Activated CD4-positive, alpha-beta T cell treated with anti-CD3 and anti-CD28 coated beads, Interleukin-2, Interleukin-4, amounts not matched to agents 100 ng/mL and 50 ng/mL, durations not matched to agents 16 hours and 8 hours (primary cell): ENCODE data around the gene XPR1.

Experiments
- DNase-seq: peaks from one replicate; pipeline ENCODE4 v3.0.0-alpha.2; 2020; ENCODE audit warnings: low spot score

Gene XPR1

DNA sequence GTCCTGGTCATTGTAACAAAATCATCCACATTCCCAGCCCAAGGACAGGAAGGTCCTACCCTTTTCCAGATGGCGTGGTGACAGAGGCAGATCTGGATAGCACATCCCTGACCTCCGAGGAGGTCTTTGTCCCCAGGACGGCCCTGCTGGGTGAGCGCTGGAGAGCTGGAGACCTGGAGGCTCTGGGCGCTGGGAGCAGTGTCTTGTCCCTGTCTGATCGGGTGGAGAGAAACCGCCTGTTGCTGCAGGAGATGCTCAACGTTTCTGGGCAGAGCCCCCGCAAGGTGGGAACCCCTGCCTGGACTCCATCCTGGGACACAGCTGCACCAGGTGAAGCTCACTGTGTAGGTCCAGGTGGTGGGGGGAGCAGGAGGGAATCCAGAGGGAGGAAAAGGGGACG is 284.9 kb downstream of the XPR1 start:
- no peak for DNase-seq

DNA sequence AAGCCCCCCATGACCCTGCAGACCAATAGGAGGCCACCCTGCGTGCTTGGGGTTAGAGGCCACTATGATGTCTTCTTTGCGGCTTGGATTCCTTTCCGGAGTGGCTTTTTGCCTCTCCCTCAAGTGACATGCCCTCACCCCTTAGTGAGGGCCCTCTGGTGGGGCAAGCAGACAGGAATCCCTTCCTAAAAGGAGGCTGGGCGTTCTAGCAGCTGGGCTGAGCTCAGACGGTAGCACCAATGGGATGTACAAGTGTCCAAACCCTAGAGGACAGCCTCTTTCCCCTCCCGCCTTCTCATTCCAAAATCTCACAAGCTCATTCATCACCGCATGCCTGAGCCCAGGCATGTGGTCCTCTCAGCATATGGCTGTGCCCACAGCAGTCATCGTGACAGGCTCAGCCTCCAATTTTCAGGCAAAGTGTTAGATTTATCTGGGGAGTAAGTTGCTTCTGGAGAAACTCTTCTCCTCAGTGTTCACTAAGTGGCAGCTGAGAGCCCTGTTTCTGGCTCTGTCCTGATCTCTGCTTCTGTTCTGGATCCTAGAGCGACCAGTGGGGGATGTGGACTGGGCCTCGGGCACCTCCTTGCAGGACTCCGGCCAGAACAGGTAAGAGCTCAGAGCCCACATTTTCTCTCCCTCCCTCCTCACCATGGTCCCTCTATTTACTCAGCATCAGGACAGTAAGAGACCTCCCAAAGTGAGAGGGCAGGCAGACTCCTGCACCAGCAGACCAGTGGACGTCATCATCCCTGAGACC is 285.7 kb downstream of the XPR1 start:
- DNase-seq = no peak

DNA sequence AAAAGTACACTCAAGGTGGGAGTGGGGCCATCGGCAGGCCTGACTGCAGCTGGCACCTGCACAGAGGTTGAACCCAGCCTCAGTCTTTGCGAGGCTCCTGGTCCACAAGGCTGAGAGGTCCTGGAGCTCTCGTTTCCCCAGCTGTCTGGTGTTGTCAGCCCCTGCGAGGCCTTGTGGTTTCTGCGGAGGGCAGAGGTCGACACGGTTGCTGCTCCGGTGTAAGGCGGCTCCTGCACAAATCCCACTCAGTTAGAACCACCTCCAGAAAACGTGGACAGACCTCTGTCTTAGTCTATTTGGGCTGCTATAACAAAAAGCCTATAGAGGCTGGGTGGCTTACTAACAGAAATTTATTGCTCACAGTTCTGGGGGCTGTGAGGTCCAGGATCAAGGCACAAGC is 286.7 kb downstream of the XPR1 start:
- DNase-seq = no peak

DNA sequence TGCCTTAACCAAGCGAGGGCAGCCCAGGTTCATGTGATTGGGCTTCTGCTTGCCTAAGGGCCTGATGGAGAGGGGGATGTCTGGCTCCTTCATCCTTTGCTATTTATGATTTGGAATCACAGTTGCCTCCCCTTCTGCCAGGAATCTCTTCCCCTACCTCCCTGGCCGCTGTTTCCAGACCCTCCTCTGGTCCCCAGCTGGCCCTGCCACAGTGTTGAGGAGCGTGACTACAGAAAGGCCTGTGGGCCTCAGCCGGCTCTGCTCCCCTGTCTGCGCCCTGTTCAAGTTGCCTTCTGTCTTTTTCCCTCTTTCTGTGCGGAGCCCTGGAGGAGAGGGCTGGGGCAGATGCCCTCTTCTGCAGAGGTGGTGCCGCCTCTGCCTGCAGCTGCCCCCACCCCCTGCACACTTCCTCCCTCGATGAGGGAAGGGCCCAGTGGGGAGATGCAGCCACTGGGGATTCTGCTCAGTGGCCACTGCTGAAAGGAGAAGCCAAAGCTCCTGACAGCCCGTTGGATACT is 287.4 kb downstream of the XPR1 start:
- no peak for DNase-seq

DNA sequence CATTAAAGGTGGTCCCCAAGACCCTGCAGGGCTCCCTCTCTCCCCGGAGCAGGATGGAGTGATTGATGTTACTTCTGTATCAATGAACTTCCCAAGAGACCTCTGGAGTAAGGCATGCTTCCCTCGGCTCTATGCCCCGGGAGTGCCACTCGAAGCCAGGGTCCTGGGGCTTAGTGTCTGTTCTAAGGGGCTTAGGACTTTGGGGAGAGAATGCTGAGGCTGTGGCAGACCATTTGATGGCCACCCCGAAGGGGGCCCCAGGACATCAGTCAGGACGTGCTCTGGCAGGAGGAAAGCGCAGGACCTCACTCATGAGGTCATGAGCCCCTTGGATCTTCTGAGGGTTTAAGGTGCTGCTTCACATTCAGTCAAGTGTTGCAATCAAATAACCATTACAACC is 288.4 kb downstream of the XPR1 start:
- DNase-seq = no peak

DNA sequence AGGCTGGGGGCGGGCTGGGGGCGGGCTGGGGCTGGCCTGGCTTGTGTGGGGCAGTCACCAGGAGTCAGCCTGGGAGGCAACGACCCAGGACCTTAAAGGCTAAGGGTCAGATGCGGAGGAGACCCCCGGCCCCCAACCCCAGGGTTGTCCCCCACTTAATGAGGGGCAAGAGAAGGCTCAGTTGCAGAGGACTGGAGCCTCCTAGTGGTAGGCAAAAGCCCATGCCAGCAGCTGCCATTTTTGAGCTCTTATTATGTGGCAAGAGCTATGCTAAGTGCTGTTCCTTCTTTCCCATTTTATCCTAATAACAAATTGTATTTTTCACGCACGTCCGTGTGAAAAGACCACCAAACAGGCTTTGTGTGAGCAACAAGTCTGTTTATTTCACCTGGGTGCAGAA is 288.9 kb downstream of the XPR1 start:
- no peak for DNase-seq

DNA sequence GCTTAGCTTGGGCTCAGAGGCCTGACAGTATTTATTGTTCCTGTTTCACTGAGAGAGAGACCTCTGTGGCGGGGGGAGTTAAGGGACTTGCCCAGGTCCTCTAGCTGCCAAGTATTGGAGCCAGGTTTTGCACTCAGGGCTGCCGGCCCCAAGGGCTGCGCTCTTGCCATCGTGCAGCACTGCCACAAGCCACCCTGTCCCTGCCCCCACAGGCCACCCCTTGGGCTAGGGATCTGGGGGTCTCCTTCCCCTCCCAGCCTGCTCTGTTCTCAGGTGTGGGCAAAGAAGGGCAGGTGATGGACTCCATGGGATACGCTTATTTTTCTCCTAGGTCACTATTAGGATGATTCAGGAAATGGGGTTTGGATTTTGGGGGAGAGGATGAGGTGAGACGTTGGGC is 289.6 kb downstream of the XPR1 start:
- no peak for DNase-seq

DNA sequence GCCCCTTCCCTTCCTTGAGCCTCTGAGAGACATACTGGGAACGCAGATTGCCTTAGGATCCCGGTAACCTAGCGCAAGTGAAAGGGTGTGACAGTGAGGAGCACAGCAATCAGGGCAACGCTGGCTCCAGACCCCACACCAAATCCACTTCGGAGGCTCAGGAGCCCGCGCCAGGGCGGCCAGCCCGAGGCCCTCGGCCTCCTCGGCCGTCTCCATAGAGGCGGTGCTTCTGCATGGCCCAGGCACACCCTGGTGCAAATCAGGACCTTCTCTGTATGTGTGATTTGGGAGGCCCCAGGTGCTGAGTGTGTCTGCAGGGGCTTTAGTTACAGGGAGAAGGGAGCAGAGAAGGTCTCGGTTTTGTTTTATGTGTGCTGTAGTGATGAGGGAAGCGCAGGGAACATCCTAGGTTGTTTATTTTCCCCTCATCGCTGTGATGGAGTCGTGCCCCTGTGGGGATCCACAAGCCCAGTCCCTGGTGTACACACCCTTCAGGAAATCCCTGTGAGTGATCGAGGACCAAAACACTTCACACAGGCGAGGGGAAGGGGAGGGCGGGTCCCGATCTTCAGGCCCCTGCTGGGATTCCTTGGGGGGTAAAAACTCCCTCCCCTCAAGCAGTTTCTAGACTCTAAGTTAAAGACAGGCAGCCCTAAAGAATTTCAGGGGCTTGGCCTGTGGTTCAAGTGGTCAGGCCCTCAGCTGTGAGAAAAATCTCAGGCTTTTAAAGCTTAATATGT is 290.2 kb downstream of the XPR1 start:
- DNase-seq = no peak

DNA sequence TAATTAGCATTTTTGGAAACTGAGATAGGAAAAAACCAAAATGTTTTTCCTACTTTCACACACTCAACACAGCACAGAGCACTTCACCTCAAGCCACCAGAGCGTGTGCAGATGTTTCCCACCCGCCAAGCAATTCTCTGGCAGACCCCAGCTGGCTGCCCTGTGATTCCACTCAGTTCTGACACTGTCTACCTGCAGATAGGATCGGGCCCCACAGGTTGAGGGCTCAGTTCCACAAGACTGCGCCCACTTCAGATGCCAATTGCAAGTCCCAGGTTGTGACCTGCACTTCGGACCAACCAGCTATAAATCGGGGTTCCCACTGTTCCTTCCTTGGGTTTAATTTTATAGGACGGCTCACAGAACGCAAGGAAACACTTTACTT is 290.8 kb downstream of the XPR1 start:
- DNase-seq = no peak

DNA sequence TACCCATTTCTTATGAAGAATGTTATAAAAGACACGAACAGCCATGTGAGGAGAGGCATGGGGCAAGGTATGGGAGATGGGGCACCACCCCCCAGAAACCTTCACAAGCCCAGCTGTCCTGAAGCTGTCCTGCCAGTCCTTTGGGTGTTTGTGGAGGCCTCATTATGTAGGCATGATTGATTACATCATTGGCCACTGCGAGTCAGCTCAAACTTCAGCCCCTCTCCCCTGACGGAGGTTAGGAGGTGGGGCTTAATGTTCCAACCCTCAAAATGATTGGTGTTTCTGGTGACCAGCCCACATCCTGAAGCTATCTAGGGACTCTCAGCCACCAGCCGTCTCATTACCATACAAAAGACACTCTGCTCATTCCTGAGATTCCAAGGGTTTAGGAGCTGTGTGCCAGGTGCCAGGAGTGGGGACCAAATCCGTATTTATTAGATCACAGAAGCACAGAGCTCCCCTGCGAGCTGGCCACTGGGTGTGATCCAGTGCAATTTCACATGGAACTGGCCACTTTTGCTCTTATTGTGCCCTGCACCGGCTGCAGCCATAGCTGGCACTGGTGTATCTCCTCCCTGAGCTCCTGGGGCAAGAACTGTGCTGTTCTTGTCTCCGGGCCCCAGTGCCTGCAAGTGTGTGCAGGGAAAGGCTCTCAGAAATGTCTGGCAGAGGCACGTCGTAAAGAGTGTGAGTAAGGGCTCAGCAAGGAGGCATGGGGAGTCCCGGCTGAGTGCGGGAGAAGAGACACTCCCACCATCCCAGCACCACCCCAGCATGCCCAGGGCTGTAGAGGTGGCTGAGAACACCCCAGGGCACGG is 291.4 kb downstream of the XPR1 start:
- DNase-seq = no peak

DNA sequence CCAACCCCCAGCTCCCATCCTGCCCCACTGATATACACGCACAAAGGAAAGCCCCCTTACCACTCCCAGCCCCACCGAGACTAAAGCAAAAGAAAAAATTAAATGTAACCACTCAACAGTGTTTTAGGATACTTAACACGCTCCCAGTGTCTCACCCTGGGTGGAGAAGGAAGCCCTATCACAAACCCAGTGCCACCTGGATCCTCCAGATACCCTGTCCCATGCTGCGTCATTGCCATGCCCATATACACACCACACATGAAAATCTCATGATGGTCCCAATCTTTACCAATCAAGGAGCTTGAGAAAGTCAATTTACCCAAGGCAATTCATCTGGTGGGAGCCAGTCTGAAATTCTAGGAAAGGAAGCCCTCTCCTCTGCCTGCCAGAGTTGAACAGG is 292.1 kb downstream of the XPR1 start:
- DNase-seq = no peak

DNA sequence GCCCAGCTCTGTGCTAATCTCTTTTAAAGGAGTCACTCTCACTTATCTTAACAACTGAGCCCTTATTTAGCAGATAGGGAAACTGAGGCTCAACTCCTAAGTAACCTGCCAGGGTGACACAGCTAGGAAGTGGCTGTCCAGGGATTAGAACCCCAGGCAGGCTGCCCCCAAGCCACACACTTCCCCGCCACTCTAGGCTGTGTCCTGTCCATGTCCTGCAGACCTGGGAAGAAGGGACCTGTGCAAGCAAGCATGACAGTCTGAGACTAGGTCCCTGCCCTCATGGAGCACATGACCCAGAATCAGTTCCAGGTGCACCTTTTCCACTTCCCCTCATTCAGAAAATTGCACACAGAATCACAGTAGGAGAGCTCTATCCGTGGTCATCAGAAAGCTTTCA is 293.1 kb downstream of the XPR1 start:
- no peak for DNase-seq

DNA sequence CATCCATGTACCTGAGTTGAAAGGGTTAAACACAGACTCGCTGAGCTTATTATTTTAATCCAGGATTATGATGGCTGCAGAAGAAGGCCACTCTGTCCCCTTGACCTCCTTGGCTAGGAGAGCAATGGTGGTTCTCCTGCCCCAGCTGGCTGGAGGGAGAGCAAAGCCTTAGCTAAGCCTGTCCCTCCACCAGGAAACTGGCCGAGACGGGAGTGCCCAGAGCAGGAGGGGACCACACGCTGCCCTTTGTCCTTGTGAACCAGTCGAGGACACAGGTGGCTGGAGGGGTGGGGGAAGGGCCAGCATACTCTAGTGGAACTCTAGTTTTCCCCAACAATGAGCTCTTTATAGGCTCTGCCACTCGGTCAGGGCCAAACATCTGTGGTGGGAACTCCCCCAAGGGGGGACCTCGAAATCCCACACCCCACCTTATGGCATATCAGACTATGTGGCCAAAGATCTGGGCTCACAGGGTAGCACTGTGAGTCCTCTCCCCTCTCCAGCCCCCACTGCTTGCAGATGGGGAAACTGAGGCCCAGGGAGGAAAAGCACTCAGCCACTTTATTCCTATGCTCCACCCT is 293.7 kb downstream of the XPR1 start:
- DNase-seq = no peak

DNA sequence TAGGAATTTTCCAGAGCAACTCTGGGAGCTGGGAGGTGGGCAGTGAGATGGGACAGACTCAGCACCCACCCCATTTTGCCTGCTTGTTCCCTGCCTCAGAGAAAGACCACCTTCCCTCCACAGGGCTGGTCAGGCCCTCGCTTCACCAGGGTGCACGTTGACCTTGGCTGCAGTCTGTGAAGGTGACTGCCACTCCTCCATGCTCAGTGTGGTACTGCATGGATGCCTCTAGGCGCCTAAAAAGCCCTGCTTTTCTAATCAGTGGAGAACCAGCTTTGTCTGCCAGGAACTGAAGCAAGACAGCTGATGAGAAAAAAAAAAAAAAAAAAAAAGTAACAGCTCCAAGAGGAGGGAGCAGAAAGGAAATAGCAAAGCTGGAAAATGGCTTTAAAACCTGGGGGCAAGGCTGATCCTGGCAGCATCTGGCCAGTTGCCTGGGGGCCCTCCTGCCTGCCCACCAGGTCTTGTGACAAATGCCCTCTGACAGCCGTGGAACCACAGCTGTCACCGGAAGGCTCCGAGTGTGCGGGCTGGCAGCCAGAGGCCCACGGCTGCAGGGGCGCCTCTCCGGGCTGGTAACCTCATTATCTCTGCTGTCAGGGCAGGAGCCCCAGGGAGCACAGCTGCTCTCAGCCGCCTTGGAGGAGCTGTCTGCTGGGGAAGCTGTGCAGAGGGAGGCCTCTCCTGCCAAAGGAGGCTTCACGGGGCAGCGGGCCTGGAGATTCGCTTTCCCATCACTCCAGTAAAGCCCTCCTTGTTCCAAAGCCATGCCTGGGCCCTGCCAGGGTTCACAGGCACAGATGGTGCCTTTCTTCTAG is 294.6 kb downstream of the XPR1 start:
- no peak for DNase-seq

DNA sequence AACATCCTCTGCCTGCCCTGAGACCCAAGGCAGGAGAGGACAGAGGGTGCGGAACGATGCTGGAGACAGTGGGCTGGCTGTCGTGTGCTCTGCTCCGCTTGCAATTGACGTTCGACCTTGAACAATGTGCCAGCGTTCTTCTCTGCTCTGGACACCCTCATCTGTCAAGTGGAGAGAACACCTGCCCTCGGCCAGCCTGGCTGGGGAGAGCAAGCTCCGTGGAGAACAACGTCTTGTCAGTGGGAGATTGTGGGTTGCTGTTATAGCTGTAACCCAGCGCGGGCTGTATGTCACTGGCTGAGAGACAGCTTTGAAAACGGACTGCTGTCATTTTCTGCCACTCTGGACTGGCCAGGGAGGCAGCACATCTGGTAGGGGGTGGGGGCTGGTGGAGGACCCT is 295.5 kb downstream of the XPR1 start:
- DNase-seq = no peak

DNA sequence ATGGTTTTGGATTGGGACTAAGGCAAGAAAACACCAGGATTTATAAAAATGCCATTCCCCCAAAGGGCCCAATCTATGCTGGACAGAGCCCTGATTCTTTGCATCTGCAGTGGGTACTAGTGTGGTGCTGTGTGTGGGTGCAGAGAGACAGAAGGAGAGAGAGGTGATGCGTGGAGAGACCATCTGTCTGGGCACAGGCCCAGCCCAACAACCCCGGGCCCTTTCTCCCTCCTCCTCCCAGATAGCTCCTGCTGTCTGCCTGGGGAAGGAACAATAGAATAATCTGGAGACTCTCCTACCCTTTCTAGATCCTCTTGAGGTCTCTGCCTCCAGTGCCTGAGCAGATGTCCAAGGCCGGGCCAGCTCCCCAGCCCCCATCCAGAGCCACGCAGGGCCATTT is 296.0 kb downstream of the XPR1 start:
- DNase-seq = no peak

DNA sequence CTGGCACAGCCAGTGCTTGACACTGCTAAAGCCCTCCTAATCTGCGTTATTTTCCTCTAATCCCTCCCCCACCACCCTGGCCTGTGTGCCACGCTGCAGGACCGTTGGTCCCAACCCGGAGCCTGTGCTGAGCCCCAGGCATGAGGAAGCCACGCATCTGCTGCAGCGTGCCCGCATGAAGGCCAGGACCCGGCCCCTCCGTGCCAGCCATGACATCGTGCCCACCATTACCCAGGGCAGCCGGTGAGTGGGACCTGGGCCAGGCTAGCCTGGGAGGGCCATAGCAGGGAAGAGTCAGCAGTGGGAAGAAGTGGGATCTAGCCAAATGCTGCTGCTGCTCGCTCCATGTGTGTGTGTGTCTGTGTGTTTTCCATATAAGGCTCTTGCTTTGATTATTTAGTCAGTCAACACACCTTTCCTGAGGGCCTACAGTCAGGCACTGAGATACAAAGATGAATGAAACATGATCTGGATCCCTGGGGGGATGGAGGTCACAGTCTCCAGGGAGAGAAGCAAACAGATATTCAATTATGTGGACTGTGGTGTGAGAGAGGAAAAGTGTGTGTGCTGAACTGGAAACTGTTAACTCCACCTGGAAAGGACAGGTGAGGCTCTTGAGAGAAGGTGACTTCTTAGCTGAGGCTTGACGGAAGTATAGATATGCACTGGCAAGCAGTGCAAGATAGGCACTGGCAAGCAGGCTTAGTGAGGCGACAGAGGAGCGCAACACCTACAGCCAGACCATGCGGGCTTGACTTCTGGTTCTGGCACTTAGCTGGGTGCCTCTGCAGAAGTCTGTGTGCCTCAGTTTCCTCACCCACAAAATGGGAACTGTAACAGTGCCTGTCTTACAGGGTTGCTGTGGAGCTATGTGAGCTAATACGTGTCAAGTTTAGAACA is 296.8 kb downstream of the XPR1 start:
- DNase-seq = no peak

DNA sequence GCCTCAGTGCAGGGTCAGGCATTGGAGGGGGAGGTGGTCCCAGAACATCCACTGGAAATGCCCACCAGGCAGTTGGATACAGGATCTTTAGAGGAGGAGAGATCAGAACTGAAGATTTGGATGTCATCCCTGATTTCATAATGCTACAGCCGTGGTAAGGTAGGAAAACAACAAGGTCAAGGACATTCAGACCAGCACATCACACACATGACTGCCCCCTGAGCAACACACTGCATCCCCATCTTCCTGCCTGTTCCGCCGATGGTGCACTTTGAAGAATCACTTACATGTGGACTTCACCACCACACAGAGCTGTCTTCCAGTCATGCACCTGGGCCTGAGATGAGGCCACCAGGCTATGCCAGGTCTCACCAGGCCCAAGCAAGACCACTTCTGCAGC is 297.6 kb downstream of the XPR1 start:
- DNase-seq = no peak

DNA sequence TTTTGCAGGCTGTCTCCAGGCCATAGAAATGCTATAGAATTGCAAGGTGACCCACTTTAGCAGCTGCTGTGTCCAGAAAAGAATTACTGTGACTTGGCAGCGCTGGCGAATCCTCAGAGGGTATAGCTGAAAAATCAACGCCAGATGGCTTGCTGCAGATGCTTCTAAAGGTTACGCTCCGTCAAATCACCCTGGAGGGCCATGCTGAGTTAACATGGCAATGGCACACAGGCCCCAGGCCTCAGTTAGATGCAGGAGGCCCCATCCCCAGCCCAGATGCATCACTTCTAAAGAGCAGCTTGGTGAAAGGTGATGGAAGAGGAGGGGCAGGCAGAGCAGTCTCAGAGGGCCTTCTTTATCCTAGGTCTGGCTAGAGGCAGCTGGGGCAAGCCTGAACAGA is 298.9 kb downstream of the XPR1 start:
- DNase-seq = no peak

DNA sequence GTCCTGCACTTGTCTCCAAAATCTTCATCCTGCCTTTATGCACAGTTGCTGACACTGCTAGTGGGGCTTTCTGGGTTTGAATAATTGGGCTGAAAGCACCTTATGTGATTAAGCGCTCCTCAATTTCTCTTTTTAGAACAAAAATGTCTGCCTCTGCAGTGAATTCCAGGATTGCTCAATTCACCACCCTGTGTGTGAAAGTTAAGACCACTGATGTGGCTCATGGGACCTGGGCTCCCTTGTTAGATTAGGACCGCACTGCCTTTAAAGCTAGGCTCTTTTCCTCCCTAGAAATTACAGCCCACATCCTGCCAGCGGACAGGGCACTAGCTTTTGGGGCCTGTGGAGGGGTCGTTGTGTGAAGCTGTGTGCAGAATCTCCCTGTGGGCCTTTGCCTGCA is 299.7 kb downstream of the XPR1 start:
- DNase-seq = no peak

DNA sequence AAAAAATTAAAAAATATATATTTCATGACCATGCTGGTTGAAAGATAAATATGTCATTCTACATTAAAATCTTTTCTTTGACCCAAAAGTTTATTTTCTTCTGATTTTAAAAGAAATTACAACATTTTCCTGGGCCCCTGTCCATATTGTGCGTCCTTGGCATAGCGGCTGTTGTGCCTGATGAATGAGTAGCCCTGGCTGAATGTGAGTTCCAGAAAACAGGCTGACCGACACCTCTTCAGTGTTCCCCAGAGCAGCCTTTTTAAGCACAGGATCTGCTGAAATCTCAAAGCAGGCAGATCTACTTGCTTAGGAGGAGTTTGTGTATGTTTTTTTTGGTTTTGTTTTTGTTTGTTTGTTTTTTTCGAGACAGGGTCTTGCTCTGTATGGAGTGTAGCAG is 300.6 kb downstream of the XPR1 start:
- no peak for DNase-seq
